Fibroblast of the aortic adventitia (primary cell): ENCODE data around the gene NEURL1B. TPM values are rescaled to one million over a fixed set of nuclear protein-coding genes. Genes with fewer than 3 reads are reported as not detected.
"Not testable (repeated sequence)": the region's sequence is repeated elsewhere in the genome, so short reads cannot be mapped to it uniquely, and the experiment has no call there.

Experiments
- DNase-seq: peaks from one replicate; pipeline ENCODE4 v3.0.0-alpha.2; 2010; ENCODE audit warnings: low read depth
- H3K4me3 ChIP-seq: 2 replicates; pipeline ENCODE4 v1.5.1; 2011; ENCODE audit warnings: low read depth, mild to moderate bottlenecking, control low read depth, low read length, moderate library complexity
- total RNA-seq: library from RNA; depleted of rRNA; stranded (reverse); fragments of >200 nt; gene quantifications from 2 replicates; pipeline ENCODE4 v1.2.3, GENCODE V29; 2012; ENCODE audit warnings: low replicate concordance
- TF ChIP-seq, protein P1 (sequence below): IDR thresholded peaks from 2 replicates; pipeline ENCODE4 v1.5.1; 2011; ENCODE audit warnings: mild to moderate bottlenecking, low read length, control low read depth, inconsistent platforms; ENCODE audit not compliant: insufficient read depth

NEURL1B gene
- total RNA-seq, 1 donor, result 2.5 TPM

DNA sequence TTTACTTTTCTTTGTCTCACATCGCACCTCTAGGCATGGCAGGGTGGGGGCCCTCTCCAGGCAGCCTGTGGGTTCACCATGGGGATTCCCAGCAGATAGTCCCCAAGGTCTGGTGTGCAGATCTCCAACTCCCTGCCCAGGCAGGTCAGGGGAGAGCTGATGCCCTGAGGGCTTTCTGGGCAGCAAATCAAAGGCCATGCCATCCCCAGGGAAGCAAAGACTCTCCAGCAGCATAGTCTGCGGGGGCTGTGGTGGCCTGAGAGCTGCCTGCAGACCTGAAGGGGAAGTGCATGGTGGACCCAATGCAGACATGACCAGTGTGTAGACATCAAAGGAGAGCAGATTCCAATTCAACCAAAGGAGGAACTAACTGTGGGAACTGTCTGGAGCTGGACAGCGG lies 7.7 kb downstream of the NEURL1B start:
- TF ChIP-seq, protein P1, sequence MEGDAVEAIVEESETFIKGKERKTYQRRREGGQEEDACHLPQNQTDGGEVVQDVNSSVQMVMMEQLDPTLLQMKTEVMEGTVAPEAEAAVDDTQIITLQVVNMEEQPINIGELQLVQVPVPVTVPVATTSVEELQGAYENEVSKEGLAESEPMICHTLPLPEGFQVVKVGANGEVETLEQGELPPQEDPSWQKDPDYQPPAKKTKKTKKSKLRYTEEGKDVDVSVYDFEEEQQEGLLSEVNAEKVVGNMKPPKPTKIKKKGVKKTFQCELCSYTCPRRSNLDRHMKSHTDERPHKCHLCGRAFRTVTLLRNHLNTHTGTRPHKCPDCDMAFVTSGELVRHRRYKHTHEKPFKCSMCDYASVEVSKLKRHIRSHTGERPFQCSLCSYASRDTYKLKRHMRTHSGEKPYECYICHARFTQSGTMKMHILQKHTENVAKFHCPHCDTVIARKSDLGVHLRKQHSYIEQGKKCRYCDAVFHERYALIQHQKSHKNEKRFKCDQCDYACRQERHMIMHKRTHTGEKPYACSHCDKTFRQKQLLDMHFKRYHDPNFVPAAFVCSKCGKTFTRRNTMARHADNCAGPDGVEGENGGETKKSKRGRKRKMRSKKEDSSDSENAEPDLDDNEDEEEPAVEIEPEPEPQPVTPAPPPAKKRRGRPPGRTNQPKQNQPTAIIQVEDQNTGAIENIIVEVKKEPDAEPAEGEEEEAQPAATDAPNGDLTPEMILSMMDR, result no peak
- no peak overlapping the region for H3K4me3 ChIP-seq
- DNase-seq, result no peak

DNA sequence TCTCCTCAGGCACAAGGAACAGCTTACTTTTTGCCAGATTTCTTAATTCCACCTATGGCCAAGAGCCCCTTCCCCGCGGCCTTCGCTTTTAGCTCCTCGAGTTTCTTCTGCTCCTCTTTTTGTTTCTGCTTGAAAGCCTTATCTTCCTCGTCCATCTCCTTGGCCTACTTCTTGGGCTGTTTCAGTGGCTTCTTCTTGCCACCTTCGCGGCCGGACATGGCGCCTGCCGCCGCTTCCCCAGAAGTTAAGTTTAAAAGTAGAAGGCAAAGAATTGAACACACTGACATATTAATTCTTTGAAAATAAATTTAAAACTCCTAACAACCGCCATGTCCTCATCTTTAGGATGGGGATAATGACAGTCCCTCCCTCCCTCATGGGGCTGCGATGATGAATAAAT lies 15.4 kb downstream of the NEURL1B start:
- not testable (repeated sequence) for H3K4me3 ChIP-seq, DNase-seq

DNA sequence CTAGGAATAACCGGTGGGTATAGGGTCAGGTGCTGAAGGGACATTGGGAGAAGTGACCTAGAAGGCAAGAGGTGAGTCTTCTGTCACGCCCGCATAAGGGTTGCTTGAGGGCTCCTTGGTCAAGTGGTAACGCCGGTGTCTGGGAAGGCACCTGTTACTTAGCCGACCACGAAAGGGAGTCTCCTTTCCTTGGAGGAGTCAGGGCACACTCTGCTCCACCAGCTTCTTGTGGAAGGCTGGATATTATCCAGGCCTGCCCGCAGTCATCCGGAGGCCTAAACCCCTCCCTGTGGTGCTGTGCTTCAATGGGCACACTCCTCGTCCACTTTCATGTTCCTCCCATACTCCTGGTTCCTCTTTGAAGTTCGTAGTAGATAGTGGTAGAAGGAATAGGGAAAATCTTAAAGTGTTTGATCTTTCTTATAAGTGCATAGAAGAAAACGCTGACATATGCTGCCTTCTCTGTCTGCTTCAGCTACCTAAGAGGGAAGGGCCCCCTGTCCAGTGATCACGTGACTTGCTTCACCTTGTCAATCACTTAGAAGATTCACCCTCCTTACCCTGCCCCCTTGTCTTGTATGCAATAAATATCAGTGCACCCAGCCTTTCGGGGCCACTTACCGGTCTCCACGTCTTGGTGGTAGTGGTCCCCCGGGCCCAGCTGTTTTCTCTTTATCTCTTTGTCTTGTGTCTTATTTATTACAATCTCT lies 16.6 kb downstream of the NEURL1B start:
- DNase-seq, H3K4me3 ChIP-seq: not testable (repeated sequence)

DNA sequence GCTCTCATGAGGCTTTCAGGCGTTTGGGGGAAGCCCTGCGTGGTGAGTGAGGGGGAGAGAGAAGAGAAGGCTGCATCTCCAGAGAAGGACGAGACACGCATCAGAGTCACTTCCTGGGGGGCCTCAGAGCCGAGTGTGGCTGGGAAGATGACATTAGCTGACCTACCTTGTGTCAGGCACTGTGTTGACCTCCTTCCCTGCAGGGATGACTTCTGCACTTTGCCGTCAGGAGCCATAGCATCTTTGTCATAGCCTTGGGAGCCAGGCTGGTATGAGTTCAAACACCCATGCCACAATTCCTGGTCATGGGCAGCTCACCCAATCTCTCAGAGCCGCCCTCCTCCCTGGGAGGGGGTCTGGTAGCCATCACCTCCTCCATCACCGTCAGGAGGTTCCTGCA lies 17.3 kb downstream of the NEURL1B start:
- H3K4me3 ChIP-seq, result no peak overlapping the region
- TF ChIP-seq, protein P1, result no peak
- no peak for DNase-seq

DNA sequence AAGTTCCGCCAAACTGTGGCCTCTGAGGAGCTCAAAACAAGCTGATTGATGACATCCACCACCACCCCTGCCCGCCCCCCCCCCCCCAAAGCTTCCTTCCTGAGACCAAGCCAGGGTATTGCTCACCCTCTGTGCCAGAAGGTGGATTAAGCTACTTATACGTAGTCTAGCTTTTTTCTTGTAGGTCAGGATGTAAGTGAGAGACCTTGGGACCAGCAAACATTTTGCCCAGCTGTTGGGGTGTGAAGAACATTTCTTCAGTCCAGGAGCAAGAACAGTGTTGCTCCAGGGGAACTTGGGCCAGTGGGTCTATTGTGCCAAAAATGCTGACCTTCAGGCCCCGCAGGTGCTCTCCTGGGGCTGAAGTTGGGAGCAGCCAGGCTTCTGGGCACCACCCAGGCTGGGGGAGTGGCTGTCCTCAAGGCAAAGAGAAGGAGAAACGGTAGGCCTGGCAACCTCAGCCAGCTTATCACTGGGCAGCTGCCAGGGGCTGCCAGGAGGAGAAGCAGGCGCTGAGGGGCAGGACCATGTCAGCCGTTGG lies 18.0 kb downstream of the NEURL1B start:
- no peak for DNase-seq
- TF ChIP-seq, protein P1, result no peak
- no peak overlapping the region for H3K4me3 ChIP-seq

DNA sequence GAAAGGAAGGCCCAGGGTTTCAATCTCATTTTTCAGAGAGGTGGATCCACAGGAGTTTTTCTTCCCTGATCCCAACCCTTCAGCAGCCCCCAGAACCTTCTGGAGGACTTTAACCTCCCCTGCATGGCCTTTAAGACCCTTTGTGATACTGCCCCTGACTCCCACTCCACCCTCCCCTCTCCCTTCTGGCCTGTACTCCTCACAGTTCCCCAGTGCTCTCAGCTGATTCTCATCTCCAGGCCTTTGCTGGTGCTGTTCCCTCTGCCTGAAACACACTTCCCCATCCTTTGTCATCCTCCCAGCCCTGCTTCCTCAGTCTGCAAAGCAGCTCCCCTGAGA lies 18.5 kb downstream of the NEURL1B start:
- no peak overlapping the region for H3K4me3 ChIP-seq
- DNase-seq, result no peak
- TF ChIP-seq, protein P1, result no peak

DNA sequence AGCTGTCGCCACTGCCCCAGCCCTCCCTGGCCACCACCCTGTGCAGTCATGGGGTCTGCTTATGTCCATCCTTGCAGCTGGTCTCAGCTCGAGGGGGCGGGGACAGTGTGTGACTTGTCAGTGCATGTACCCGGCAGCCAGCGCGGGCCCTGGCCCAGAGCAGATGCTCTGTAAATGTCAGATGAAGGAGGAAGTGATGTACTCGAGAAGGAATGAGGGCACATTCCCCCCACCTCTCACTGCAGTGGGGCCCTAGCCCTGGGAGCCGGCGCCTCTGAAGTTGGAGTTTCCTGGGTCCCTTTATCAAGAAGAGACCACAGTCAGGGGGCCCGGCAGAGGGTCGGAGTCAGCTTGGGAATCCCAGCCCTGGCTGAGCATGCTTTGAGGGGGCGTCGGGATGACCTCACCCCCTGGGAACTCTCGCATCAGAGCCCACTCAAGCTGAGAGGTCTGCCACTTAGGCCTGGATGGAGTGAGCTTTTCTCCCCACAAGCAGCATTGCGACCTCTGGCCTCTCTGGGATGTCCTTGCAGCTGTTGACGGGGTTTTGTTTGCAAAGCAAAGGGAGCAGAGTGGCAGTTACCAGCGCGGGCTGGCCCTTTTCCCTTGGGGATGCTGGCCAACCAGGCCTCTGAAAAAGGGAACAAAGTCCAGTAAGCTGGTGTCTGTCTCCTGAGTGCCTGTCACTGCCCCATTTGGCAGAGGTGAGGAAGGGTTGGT lies 19.0 kb downstream of the NEURL1B start:
- DNase-seq, result peak; percentile 56
- TF ChIP-seq, protein P1, result no peak
- no peak overlapping the region for H3K4me3 ChIP-seq
